Central memory CD8-positive, alpha-beta T cell (primary cell): ENCODE measurements around the gene OR10A6.

Experiments used
- ATAC-seq: fragments of 150-1000 bp; cut with Tn5 transposase; replicated peaks from 2 replicates; pipeline ENCODE4 v1.10.0; 2022; ENCODE audit warnings: mild to moderate bottlenecking, moderate FRiP score, moderate number of reproducible peaks; ENCODE audit not compliant: poor library complexity, severe bottlenecking; ENCODE audit errors: extremely low read depth
- DNase-seq, 2 donors: peaks; one replicate each; pipeline ENCODE4 v3.0.0; 2021; ENCODE audit warnings: low spot score in 2 of 2
- H3K27ac Mint-ChIP-seq: one replicate; pipeline ENCODE4 v1.8.0; 2022; ENCODE audit warnings: low read depth, mild to moderate bottlenecking, moderate library complexity, mixed read lengths
- H3K27me3 Mint-ChIP-seq: one replicate; pipeline ENCODE4 v1.8.0; 2022; ENCODE audit warnings: mixed read lengths
- H3K36me3 Mint-ChIP-seq: one replicate; pipeline ENCODE4 v1.8.0; 2022; ENCODE audit warnings: mild to moderate bottlenecking, moderate library complexity, mixed read lengths; ENCODE audit not compliant: insufficient read depth
- H3K4me1 Mint-ChIP-seq: one replicate; pipeline ENCODE4 v1.8.0; 2022; ENCODE audit warnings: mixed read lengths
- H3K4me3 Mint-ChIP-seq: one replicate; pipeline ENCODE4 v1.8.0; 2022; ENCODE audit warnings: mild to moderate bottlenecking, moderate library complexity, mixed read lengths
- H3K9me3 Mint-ChIP-seq: one replicate; pipeline ENCODE4 v1.8.0; 2022; ENCODE audit warnings: mixed read lengths

OR10A6 gene

GRCh38 chr11:7892059-7892699 is 38.9 kb downstream of the OR10A6 start:
- Mint-ChIP-seq H3K9me3 (no peaks in the 10 kb centered on the region), H3K4me1 (peaks cover 6% of the 10 kb centered on the region), H3K36me3 (peaks cover 2% of the 10 kb centered on the region), H3K27ac (no peak overlapping the region), H3K27me3 (peaks cover 34% of the 10 kb centered on the region), H3K4me3 (no peak overlapping the region)
- ATAC-seq (no peak), DNase-seq (no peak)

GRCh38 chr11:7890417-7891172 is 40.5 kb downstream of the OR10A6 start:
- Mint-ChIP-seq H3K4me3 (no peak overlapping the region), H3K9me3 (no peaks in the 10 kb centered on the region), H3K27ac (no peak overlapping the region), H3K27me3 (peaks cover 39% of the 10 kb centered on the region), H3K4me1 (peaks cover 6% of the 10 kb centered on the region), H3K36me3 (peaks cover 2% of the 10 kb centered on the region)
- DNase-seq: no peak
- no peak for ATAC-seq

GRCh38 chr11:7889985-7890384 is 41.1 kb downstream of the OR10A6 start:
- ATAC-seq (no peak), DNase-seq (no peak)
- H3K9me3 Mint-ChIP-seq: no peaks in the 10 kb centered on the region
- H3K36me3 Mint-ChIP-seq: peaks cover 2% of the 10 kb centered on the region
- H3K4me3 Mint-ChIP-seq: no peak overlapping the region
- H3K4me1 Mint-ChIP-seq: peaks cover 6% of the 10 kb centered on the region
- no peak overlapping the region for H3K27ac Mint-ChIP-seq
- H3K27me3 Mint-ChIP-seq: peaks cover 36% of the 10 kb centered on the region

GRCh38 chr11:7882860-7883259 is 48.2 kb downstream of the OR10A6 start:
- ATAC-seq: no peak
- Mint-ChIP-seq H3K27me3 (peaks cover 32% of the 10 kb centered on the region), H3K9me3 (no peaks in the 10 kb centered on the region), H3K27ac (no peak overlapping the region), H3K4me1 (no peaks in the 10 kb centered on the region), H3K4me3 (no peak overlapping the region), H3K36me3 (peaks cover 3% of the 10 kb centered on the region)
- DNase-seq: no peak
